GM21360 (cell line): Measurements from ENCODE around the gene DYRK3.
"Not testable (repeated sequence)": the region's sequence is repeated elsewhere in the genome, so short reads cannot be mapped to it uniquely, and the experiment has no call there.

ENCODE experiments used
- ATAC-seq: cut with Tn5 transposase; IDR thresholded peaks from one replicate; pipeline ENCODE4 v1.9.1; 2021; ENCODE audit warnings: mild to moderate bottlenecking, moderate library complexity; ENCODE audit not compliant: unreplicated experiment

Gene DYRK3

DNA sequence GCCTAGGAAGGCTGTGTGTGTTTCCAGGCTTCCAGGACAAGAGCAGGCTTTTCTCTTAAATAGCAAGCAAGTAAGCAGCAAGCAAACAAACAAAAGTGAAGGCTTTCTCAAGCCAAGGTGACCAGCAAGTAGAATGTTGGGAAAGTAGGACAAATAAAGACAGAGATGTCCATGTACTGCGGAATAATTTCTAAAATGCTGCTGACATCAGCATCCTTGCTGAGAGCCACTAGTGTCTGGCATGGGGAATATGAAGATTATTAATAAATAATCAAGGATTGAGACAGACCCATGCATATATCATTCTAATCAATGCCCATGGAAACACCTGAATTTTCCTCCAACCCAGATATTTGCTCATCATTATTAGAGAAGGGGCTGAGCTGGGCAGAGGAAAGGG is 6.4 kb upstream of the DYRK3 start:
- ATAC-seq: no peak

DNA sequence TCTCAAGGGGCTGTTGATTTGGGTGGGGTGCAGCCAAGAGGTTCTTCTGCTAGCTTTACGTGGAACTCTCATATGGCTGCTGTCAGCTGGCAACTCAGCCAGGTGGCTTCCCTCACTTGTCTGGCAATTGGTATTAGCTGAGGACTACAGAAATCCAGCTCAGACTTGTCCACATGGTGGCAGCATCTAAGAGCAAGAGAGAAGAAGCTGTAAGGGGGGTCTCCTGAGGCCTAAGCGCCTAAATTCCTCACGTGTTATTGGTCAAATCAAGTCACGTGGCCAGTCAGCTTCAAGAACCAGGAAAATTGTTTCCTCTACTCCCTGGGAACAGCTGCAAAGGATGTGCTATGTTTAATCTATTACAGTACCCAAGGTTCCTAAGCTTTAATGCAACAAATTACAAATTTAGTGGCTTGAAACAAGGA is 4.2 kb upstream of the DYRK3 start:
- no peak for ATAC-seq

DNA sequence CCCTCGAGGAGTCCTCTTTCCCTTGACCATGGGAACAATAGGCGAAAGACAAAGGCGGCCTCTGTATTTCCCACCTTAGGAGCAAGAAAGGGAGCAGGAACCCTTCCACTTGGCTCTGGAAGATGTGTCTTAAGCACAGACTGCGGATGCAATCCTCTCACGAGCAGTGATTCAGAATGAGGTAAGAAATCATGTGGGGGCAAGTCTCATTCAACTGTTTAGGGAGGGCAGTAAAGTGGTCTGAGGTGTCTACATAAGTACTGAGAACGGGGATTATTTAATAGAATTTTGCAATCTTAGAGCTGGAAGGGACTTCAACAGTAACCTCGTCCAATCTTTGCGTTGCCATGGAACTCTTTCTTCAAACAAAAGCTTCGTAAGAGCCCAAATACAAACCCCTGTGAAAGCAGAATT is 1.6 kb upstream of the DYRK3 start:
- ATAC-seq: no peak

DNA sequence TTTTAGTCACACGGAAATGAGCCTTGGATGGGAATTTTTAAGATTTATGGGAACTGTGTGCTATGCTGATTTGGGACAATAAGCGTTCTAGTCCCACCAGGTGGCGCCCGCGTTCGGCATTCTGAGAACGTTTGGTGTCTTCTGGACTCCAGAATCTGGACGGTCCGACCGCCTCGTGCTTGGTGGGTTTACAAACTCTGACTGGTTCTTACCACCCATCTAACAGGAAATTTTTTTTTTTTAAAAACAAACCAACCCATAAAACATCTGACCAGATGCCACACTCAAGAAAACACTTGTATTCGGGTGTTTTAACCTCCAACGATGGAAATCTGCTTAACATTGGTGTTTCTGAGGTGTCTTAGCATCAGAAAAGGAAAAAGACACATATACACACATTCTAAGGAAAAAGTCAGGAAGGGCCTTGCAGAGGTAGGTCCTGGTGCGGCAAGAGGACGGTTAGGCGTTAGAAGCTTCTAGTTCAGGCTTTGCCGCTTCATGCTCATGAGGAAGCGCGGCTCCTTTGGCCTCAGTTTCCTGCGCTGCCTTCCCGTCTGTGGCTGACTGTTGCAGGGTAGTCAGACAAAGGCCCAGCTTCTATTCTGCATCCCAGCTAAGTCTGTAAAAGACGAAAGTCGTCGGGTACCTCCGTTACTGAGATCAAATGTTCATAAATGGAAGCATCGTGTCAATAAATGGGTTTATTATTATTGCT is 814 bp upstream of the DYRK3 start:
- no peak for ATAC-seq

DNA sequence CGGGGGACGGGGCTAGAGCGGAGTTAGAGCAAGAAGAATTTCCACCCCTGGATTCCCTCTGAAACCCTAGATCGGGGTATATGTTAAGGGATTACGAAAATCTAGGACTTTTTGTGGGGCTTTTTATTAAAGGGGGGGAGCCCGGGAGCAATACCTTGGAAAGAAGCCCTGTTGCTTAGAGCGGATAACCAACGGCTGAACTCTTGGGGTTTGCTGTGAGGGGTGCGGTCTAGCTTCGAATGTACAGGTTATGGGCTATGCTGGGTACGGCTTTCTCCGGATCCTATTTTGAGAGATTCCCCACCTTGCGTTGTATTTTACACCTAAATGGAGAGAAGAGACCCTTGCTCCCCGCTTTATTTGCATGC is 626 bp downstream of the DYRK3 start:
- no peak for ATAC-seq

DNA sequence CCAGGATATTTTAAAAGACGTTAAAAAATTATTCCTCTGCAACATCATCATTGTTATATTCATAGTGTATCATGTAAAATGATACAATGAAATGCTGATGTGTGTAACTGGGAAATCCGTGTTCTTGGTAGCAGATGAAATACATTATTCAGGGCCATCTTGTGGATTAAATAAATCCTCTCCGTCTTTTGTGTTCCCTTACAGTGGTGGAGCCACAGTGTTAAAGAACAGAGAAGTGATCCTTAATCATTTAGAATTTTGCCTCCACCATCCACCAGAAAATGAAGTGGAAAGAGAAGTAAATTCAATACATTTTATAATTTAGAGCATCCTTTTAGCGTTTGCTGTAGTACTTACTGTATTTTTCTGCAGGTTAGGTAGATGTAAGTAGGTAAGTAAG is 1.3 kb downstream of the DYRK3 start:
- ATAC-seq: no peak

DNA sequence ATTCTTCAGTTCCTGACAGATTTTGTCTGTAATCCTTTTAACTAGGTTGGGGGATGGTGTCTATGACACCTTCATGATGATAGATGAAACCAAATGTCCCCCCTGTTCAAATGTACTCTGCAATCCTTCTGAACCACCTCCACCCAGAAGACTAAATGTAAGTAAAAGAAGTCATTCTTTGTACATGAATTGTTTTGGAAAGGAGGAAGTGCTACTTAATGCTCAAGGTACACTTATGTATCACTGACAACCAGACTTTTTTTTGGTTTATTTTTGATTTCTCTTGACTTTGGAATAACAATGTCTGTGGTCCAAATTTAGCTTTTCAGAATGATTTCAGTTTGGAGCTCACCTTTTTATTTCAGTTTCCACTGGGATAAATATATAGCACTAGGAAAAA is 2.3 kb downstream of the DYRK3 start:
- no peak for ATAC-seq

DNA sequence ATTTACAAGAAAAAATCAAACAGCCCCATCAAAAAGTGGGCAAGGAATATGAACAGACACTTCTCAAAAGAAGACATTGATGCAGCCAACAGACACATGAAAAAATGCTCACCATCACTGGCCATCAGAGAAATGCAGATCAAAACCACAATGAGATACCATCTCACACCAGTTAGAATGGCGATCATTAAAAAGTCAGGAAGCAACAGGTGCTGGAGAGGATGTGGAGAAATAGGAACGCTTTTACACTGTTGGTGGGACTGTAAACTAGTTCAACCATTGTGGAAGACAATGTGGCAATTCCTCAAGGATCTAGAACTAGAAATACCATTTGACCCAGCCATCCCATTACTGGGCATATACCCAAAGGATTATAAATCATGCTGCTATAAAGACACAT is 6.7 kb downstream of the DYRK3 start:
- ATAC-seq: not testable (repeated sequence)

DNA sequence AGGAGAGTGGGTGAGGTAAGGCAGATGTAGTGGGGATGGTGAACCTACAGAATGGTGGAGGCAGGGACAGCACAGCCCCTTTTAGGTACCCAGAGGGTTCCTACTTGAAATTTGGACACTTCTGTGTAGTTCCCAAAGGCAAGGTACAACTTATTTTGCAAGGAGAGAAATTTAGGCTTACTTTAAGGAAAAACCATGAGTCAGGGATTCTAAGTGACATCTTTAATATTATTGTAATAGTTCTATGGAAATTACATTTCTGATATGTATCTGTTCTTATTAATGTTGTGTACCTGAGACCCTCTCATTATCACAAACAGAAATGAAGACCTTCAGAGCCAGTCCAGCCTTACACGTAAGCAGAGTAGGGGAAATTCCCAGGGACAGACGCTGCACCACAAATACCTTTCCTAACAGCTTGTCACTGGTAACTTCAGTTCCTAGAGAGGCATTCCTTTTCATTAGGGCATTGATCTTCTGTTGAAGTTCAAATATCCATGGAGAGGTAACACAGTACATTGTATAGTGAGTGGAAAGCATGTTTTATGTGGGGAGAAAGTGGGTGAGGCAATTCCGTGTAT is 7.9 kb downstream of the DYRK3 start:
- ATAC-seq: no peak

DNA sequence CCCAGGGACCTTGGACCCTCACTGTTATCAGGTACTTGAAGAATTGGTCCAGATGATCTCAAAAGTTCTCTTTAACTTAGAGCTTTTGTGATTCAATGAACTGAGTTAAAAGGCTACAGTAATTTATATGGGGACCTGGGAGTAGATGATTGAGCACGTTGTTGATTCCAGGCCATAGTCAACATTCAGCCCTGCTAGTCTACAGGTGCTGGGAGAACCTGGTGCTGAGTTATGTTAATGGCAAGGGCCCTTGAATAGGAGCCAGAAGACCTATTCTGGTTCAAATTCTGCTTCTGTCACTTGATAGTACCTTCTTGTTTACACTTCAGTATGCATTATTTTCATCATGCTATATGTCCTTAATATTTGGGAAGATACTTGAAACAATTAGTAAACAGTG is 11.2 kb downstream of the DYRK3 start:
- ATAC-seq: no peak

DNA sequence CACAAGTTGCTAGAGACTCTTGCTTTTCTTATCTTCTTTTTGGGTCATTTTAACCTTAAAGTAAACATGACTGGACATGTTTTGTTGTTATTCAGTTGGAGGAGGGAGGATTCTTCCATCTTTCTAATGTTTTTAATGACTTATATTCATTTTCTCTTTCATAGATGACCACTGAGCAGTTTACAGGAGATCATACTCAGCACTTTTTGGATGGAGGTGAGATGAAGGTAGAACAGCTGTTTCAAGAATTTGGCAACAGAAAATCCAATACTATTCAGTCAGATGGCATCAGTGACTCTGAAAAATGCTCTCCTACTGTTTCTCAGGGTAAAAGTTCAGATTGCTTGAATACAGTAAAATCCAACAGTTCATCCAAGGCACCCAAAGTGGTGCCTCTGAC is 11.9 kb downstream of the DYRK3 start:
- ATAC-seq: no peak

DNA sequence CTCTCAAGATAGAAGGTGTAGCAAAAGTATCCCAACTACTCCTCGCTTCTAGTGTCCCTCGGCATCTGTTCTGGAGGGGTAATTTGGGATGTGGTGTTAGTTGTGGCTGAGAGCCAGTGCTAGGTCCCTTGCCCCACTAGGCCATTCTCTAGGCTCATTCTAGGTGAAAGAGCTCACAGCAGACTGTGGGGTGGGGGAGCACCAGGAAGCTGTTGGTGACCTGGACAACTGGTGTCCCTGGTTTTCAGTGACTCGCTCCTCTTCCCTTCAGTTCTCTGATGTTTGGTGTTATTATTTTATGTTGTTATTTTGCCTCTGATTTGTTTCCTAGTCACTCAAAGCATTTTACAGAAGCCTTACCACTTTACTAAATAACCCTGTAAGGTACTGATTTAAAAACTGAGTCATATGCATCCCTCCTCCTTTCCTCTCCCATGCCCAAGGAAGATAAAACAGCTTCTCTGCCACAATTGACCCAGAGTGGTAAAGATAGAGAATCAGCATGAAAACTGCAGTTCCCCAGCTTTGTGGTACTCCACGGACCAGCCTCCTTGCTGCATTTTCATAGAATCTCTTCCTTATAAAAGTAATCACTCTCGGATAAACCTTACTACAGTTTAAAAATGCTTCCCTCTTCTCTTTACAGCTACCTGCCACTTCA is 14.1 kb downstream of the DYRK3 start:
- no peak for ATAC-seq

DNA sequence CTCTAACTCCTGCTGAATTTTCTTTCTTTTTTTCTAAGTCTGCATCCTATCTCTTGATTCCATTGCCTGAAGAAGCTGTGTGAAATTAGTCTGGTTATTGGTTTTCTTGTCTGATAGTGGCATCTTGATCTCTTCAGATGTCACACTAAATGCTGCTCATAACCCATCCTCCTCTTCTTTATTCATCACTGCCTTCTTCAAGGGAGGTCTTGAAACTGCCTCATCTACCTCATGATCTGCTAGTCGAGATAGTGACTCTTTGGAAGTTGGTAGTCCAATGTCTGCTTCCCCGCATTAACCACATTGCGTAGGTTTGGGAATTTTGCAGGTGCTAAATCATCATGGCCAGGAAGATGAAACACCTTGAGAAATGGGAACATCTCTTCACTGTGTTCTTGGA is 15.7 kb downstream of the DYRK3 start:
- no peak for ATAC-seq

DNA sequence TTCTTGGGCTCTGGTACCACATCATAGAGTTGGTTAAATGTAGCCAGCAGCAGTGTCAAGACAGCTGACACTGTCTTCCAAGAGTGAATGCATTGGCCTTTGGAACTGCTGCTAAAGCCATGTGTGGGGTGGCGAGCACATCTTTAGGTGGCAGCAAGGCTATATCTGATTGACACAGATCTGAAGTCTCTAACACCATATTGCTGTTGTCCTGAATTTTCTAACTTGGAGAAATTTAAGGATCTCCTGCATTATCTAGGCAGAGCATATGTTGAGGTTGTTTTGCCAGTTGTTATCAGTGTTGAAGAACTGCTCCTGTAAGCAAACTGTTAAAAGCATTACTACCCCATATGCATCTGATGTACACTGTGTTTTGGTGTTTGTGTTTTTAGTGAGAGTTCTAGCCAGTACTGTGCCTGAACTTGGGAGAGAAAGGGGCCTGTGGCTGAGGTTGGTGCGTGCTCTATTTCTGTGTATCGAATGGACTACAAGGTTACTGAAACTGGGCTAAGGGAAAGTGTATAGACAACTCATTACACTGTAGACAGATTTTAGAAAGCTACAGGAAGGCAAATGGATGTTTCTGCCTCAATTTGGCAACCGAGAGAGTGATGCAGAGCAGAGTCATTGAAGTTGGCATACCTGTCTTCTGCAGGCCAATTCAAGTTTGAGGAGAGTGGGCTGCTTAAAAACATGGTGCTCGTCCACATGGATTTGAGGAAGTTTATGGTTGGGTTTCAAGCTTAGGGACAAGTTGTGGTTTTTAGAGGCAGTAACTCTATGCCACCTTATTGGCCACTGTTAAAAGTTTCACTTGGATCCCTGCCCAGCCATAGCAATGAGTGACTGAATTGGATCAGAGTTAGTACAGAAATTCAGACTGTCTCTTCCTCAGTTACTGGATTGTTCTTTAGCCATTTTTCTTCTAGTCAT is 16.9 kb downstream of the DYRK3 start:
- ATAC-seq: no peak

DNA sequence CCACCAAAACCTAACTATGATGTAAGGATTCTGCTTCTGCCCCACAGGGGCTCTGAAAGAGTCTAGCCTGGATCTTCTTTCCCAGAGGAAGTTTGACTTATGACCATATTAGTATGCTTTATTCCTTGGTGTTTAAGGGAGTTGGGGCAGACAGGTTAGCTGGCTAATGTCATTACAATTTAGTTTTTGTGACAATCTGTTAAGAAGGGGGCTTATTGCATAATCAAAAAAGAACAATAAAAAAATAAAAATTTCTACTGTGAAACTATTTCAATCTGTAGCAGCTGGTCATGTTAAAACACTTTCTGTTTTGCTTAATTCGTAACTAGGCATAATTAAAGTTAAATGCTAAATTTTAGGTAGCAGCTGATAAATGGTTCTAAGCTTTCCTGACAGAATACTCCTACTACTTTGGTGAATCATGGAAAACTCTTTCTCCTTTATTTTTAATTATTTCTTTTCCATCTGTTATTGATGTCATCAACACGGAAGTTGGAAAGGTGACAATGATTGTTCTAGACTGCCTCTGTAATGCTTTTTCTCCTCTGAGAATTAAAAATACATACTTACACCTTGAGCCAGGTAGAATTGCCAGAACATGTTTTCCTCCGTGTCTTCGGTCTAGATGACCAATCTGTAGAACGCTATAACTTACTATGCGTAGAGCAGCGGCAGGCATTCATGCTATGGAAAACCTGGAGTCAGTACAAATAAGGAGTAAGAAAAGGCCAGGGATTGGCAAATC is 18.6 kb downstream of the DYRK3 start:
- no peak for ATAC-seq

DNA sequence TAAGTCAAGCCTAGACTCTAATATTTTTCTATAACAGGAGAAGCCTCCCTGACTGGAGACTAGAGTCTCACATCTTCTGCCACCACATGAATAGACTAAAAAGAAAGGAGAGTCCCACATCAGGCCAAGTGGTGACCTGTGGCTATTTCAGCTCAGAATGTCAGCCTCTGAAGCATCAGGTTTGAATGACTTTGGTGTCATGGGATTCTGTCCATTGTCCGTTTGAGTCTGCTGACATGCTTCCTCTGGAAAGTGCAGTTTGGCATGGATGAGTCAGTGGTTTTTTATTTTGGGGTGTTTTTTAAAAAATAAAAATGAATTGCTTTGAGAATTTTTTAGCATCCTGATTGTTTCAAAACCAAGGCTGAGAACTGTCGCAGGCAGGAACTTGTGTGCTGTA is 19.5 kb downstream of the DYRK3 start:
- no peak for ATAC-seq

DNA sequence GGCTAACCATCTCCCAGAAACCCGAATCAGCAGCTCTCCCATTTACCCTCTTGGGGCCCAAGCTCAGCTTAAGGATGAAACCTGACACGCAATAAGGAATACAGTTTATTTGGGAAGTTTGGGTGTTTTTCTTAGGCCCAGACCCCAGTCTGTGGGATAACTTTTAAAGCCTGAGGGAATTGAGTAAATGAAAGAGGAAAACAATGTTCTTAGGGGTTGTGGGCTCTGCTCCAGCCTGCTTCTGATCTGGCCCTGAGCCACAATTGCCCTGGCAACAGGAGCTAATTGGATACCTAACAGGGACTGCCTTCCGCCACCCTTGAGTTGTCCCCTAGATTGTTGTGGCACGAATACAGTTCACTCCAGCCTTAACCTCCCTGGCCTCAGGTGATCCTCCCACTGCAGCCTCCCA is 20.1 kb downstream of the DYRK3 start:
- ATAC-seq: no peak

DNA sequence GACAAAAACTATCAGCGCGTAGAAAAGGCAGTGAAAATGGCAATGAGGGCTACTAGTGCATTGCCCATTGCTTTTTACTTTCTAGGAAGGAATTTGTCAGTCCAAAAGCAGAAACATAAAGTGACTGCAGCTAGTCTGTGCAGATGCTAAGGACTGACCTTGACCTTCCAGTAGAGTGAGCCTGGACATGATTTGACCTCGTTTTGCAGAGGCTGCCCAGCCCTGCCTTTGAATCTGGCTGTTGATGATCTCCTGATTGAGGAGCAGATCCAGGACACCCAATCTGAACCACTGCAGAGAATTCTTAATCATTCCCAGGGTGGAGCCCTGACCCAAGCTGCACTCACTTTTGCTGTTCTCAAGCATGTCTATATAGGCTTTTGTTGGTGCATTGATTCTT is 21.6 kb downstream of the DYRK3 start:
- no peak for ATAC-seq

DNA sequence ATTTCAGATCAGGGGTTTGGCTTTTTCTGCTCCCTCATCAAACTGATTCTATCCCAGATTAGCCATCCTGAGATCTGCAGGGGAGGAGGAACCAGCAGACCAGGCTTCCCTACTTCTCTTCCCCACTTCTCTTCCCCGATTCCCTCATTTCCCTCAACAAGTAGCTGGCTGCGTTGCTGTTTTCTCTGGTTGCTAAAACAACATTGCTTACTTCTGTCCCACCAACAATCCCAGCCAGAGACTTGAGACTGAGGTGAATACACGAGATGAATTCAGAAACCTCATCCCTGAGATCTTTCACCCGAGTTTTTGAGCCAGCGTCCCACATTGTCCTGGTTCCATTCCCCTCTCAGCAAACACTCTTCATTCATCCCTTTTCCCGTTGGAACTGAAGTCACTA is 22.4 kb downstream of the DYRK3 start:
- ATAC-seq: no peak

DNA sequence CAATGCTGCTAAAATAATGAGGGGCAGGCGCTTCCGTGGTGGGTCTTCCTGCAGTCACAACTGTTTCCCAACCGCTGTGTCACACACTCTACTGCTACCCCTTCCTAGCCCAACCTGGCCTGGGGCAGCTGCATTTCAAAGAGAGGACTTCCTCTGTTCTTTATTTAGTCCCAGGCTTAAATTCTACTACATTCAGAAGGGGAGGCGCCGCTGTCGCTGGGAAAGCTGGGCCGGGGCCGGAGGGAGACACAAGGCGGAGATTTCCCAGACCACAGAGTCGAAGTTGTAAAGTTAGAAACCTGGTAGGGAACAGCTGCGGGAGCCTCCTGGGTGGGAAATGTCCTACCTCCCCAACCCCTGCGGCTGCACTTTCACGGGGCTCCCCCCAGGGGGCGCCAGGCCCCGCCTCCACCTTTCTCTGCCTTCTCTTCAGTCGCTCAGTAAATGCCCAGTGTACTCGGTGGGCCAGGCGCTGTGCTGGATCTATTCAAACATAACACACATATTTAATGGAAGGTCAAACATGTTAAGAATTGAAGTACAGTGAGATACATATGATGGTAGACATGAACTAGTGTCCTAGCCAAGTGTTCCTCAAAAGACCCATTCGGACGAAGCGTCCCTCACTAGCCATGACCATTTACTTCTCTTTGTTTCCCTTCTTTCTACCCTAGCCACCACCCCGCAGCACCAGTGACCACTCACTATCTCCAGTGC is 23.1 kb downstream of the DYRK3 start:
- no peak for ATAC-seq
